Thoracic aorta (tissue), 2 donors: ENCODE measurements around the gene ROBO1. TPM values are rescaled to one million over a fixed set of nuclear protein-coding genes. Genes with fewer than 3 reads are reported as not detected.

Source experiments
- ATAC-seq: fragments of 150-250 bp; one replicate; pipeline ENCODE4 v1.8.0; 2017; ENCODE audit warnings: low read depth; ENCODE audit not compliant: insufficient number of reproducible peaks, low FRiP score
- DNase-seq: peaks from one replicate; pipeline ENCODE4 v3.0.0-alpha.2; 2020; ENCODE audit warnings: low spot score
- H3K27ac ChIP-seq, 2 donors: fragments of 200-600 bp; sonication (generic); 1 replicate in 1 of 2; 2 replicates in 1 of 2; pipeline ENCODE4 v1.5.1; 2016; ENCODE audit warnings: mild to moderate bottlenecking in 2 of 2, moderate library complexity in 2 of 2
- H3K27me3 ChIP-seq: fragments of 200-600 bp; sonication (generic); replicated peaks from 2 replicates; pipeline ENCODE4 v1.6.0; 2016; ENCODE audit warnings: mild to moderate bottlenecking; ENCODE audit not compliant: insufficient read depth
- H3K36me3 ChIP-seq: fragments of 200-600 bp; sonication (generic); one replicate; pipeline ENCODE4 v1.5.1; 2016
- H3K4me1 ChIP-seq, 2 donors: fragments of 200-600 bp; sonication (generic); 1 replicate in 1 of 2; 2 replicates in 1 of 2; pipeline versions ENCODE4 v1.5.1 to v1.6.0; 2016; ENCODE audit warnings: low read depth in 2 of 2, mild to moderate bottlenecking in 1 of 2; ENCODE audit not compliant: control insufficient read depth in 1 of 2
- H3K4me3 ChIP-seq: fragments of 200-600 bp; sonication (generic); 2 replicates; pipeline ENCODE4 v1.5.1; 2016; ENCODE audit warnings: mild to moderate bottlenecking
- H3K9me3 ChIP-seq: fragments of 200-600 bp; sonication (generic); 2 replicates; pipeline ENCODE4 v1.5.1; 2016
- total RNA-seq, 2 donors: library from RNA; depleted of rRNA; stranded (reverse); fragments of >200 nt; gene quantifications; one replicate each; pipeline versions ENCODE4 v1.1.0 to v1.2.3, GENCODE V29; 2016
- TF ChIP-seq, protein P1 (sequence below): fragments of 200-600 bp; sonication (generic); IDR thresholded peaks from one replicate; pipeline ENCODE4 v1.5.1; 2019; ENCODE audit warnings: antibody characterized with exemption

Gene ROBO1
- total RNA-seq, 2 donors from 2014 or later: 13.3 to 24.4 TPM

DNA sequence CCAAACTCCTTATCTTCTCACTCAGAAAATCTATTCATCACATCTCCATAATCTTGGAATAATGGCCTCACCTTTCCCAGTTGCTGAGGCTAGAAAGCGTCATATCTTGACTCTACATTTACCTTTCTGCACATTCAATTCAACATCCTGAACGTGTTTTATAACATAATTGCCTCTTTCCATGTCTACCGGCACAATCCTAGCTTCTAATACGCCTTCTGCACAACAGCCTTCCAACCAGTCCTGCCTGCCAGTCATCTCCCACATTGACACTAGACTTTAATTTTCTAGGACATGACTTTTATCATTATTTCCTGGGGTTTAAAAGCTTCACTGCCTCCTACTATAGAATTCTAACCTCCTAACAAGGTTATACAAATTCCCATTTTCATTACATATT lies 906.6 kb downstream of the ROBO1 start:
- DNase-seq: no peak
- TF ChIP-seq, protein P1, sequence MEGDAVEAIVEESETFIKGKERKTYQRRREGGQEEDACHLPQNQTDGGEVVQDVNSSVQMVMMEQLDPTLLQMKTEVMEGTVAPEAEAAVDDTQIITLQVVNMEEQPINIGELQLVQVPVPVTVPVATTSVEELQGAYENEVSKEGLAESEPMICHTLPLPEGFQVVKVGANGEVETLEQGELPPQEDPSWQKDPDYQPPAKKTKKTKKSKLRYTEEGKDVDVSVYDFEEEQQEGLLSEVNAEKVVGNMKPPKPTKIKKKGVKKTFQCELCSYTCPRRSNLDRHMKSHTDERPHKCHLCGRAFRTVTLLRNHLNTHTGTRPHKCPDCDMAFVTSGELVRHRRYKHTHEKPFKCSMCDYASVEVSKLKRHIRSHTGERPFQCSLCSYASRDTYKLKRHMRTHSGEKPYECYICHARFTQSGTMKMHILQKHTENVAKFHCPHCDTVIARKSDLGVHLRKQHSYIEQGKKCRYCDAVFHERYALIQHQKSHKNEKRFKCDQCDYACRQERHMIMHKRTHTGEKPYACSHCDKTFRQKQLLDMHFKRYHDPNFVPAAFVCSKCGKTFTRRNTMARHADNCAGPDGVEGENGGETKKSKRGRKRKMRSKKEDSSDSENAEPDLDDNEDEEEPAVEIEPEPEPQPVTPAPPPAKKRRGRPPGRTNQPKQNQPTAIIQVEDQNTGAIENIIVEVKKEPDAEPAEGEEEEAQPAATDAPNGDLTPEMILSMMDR: no peak
- no peak overlapping the region for H3K27ac ChIP-seq
- no peaks in the 10 kb centered on the region for H3K27me3 ChIP-seq
- ATAC-seq: no peak
- H3K9me3 ChIP-seq: no peaks in the 10 kb centered on the region
- no peak overlapping the region for H3K4me3 ChIP-seq
- H3K4me1 ChIP-seq: peaks cover 3 to 10% of the 10 kb centered on the region in 2 donors
- H3K36me3 ChIP-seq: no peaks in the 10 kb centered on the region

DNA sequence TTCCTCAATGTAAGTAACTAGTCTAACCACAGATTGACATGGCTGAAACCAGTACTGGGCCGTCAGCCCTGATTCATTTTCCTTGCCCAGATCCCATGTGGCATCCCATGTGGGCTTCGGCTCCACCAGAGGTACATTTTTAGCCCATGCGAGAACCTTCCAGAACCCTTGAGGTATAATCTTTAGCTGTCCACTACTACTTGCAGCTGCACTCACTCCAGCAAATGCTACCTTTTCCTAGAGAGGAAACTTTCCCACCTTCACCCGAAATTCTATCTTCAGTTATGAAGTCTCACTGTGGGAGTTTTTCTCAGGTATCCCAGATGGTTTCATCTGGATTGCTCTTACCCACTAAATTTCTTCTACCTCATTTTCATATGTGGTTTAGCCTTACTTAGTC lies 907.2 kb downstream of the ROBO1 start:
- H3K27ac ChIP-seq: no peak overlapping the region
- DNase-seq: no peak
- TF ChIP-seq, protein P1: no peak

DNA sequence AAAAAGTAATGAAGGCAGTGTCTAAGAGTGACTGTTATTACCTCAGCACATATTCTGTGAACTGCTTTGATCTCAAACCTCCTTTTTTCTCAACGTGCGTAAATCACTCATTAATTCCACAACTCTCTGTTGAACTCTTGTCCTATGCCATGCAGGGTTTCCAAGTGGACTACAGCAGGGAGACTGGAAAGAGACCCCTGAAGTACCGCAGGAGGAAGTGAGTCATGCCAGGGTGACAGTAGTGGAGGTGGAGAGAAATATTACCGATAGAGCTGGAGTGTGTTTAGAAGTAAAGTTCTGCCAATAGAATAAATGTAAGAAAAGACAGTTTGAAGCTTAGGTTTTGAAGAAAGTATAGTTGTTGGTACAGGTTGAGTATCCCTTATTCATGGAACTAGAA lies 908.9 kb downstream of the ROBO1 start:
- Histone ChIP-seq H3K4me3 (no peak overlapping the region), H3K4me1 (peaks cover 6 to 18% of the 10 kb centered on the region in 2 donors), H3K27me3 (no peaks in the 10 kb centered on the region), H3K36me3 (no peaks in the 10 kb centered on the region), H3K9me3 (no peaks in the 10 kb centered on the region), H3K27ac (no peak overlapping the region)
- DNase-seq: no peak
- ATAC-seq: no peak
- TF ChIP-seq, protein P1: no peak

More for the DNA sequence above, 907.2 kb downstream of the ROBO1 start:
- Histone ChIP-seq H3K4me1 (peaks cover 3 to 13% of the 10 kb centered on the region in 2 donors), H3K27me3 (no peaks in the 10 kb centered on the region), H3K9me3 (no peaks in the 10 kb centered on the region), H3K36me3 (no peaks in the 10 kb centered on the region), H3K4me3 (no peak overlapping the region)
- ATAC-seq: no peak

DNA sequence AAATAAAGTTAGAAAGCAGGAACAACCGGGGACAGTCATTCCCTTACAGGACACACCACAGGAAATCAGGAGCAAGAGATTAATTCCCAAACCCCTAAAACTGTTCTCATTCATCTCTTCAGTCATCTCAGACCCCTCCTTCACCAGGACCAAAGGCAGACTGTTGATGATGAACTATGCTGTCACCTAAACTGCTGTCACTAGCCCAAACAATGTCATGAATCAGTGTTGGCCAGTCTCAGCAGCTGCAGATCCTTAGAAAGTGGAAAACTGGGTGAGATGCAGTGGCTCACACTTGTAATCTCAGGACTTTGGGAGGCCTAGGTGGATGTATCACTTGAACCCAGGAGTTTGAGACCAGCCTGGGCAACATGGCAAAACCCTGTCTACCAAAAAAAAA lies 909.6 kb downstream of the ROBO1 start:
- H3K9me3 ChIP-seq: no peaks in the 10 kb centered on the region
- peaks cover 6 to 12% of the 10 kb centered on the region in 2 donors for H3K4me1 ChIP-seq
- H3K27ac ChIP-seq: no peak overlapping the region
- no peak overlapping the region for H3K4me3 ChIP-seq
- no peaks in the 10 kb centered on the region for H3K27me3 ChIP-seq
- DNase-seq (no peak), ATAC-seq (no peak)
- no peaks in the 10 kb centered on the region for H3K36me3 ChIP-seq
- TF ChIP-seq, protein P1: no peak

DNA sequence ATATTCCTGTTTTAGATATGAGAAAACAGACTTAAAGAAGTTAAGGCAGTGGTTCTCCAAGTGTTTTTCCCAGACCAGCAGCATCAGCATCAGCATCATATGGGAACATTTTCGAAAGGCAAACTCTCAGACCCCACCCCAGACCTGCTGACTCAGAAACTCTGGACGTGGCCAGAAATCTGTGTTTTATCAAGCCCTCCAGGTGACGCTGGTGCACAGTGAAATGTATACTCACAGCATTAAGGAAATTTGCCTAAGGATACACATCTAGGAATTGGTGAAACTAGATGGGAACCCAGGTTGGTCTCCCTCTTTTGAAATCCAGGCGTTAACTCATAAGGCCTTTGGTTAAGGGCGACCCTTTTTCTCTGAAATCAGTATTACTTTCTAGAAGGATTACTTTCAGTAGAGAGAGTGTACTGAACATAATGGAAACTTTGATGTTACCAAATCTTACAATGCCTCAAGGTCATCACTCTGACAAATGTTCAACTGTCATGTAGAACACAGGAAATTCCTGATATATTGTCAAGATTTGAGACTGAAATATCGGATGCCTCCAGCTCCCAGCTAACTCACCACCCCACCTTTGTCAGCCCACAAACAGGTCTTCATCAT lies 910.2 kb downstream of the ROBO1 start:
- TF ChIP-seq, protein P1: no peak

More for the DNA sequence above, 910.2 kb downstream of the ROBO1 start:
- Histone ChIP-seq H3K27ac (no peak overlapping the region), H3K9me3 (no peaks in the 10 kb centered on the region), H3K36me3 (no peaks in the 10 kb centered on the region), H3K4me3 (no peak overlapping the region), H3K27me3 (no peaks in the 10 kb centered on the region), H3K4me1 (peaks cover 6 to 9% of the 10 kb centered on the region in 2 donors)
- no peak for DNase-seq
- no peak for ATAC-seq
